ENCODE data around the gene HERC2.

- TF ChIP-seq CTCF (IDR thresholded peaks at IDR 0.05) (no peak), POLR2A (IDR thresholded peaks at IDR 0.05) (no peak)
Measured at GRCh38 chr15:28133281-28133680, 188.7 kb downstream of the HERC2 start.
